ENCODE data around the gene USP6NL.

USP6NL gene

DNA sequence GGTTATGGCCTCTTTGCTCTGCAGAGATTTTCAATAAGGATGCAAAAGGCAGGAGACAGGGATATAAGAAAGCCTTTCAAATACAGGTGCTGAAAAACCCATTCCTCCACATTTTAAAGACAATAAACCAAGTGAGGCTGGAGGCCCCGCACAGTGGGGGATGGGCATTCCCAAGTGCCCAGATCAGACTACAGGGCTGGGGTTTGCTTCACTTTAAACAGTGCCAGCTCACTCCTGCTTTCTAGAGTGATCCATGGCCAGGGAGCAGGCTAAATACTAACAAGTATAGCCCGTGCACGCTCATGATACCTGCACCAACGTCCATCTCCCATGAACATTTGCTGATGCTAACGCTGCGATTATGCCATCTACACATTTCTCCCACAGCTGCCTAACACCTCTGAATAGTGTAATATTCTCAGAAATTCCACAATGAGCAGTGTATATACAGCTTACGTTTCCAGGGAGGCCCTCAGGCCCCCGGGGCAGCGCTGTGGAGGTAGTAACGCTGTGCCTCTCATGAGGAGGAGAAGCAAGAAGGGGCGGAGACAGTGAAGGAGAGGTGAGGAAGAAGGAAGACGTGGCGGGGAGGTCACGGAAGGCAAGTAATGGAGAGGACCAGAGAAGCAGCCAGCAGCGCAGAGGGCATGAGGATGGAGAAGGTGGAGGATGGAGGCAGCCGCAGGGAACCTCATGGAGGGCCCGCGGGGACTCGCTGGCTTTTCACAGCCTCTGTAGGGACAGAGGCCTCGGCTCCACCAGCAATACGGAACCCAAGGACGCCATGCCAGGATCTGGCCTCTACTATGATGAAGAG lies 141.7 kb downstream of the USP6NL start:
- TF ChIP-seq POLR2AphosphoS5 (IDR thresholded peaks at IDR 0.05; ENCODE audit: low read depth, low read length) = no peak
- no peak for TF ChIP-seq FOXP2 (optimal IDR thresholded peaks at IDR 0.05; ENCODE audit: borderline replicate concordance, extremely low read depth, extremely low read length, insufficient read depth)
- TF ChIP-seq REST (IDR thresholded peaks at IDR 0.05; ENCODE audit: insufficient read depth in 1 of 2, low read depth in 2 of 2, low read length in 2 of 2) = no peak
- no peak for TF ChIP-seq TAF1 (IDR thresholded peaks at IDR 0.05; ENCODE audit: borderline replicate concordance, insufficient read depth, low read length)
- no peak for TF ChIP-seq SIN3A (IDR thresholded peaks at IDR 0.05; ENCODE audit: borderline replicate concordance, insufficient read depth, low read length)

DNA sequence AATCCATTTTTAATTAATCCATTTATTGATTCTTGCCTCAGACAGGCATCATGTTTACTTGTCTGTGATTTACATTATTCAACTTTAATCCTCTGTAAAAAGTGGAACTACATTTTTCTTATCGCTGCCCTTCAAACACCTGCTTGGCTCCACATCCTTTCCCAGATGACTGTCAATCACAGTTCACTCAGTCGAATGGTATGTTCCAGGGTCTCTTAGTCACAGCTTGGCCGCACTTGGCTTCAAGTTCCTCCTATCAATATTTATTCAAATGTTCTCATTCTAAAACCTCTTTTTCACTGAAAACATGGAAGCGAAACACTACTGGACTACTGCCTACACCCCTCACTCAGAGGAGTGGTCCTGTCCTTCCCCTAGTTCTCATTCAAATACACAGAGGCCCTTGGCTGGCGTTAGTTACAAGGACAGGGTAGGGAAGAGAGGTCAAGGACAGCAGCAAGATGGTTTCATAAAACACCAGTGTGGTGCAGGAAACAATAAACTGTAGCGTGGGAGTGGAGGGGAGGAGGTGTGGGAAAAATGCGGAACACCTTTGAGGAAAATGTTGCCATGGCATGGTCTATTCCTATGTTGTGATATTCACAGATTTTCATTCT lies 143.2 kb downstream of the USP6NL start:
- TF ChIP-seq FOXP2 (optimal IDR thresholded peaks at IDR 0.05; ENCODE audit: borderline replicate concordance, extremely low read depth, extremely low read length, insufficient read depth) (no peak), TAF1 (IDR thresholded peaks at IDR 0.05; ENCODE audit: borderline replicate concordance, insufficient read depth, low read length) (no peak), SIN3A (IDR thresholded peaks at IDR 0.05; ENCODE audit: borderline replicate concordance, insufficient read depth, low read length) (no peak), POLR2AphosphoS5 (IDR thresholded peaks at IDR 0.05; ENCODE audit: low read depth, low read length) (no peak), REST (IDR thresholded peaks at IDR 0.05; ENCODE audit: insufficient read depth in 1 of 2, low read depth in 2 of 2, low read length in 2 of 2) (no peak)

- TF ChIP-seq POLR2AphosphoS5 (IDR thresholded peaks at IDR 0.05; ENCODE audit: low read depth, low read length) = no peak
- TF ChIP-seq REST (IDR thresholded peaks at IDR 0.05; ENCODE audit: insufficient read depth in 1 of 2, low read depth in 2 of 2, low read length in 2 of 2) = no peak
- TF ChIP-seq FOXP2 (optimal IDR thresholded peaks at IDR 0.05; ENCODE audit: borderline replicate concordance, extremely low read depth, extremely low read length, insufficient read depth) = no peak
- TF ChIP-seq SIN3A (IDR thresholded peaks at IDR 0.05; ENCODE audit: borderline replicate concordance, insufficient read depth, low read length) = no peak
- no peak for TF ChIP-seq TAF1 (IDR thresholded peaks at IDR 0.05; ENCODE audit: borderline replicate concordance, insufficient read depth, low read length)
Measured at GRCh38 chr10:11465406-11465805, 146.0 kb downstream of the USP6NL start.

- TF ChIP-seq REST (IDR thresholded peaks at IDR 0.05; ENCODE audit: insufficient read depth in 1 of 2, low read depth in 2 of 2, low read length in 2 of 2) (no peak), TAF1 (IDR thresholded peaks at IDR 0.05; ENCODE audit: borderline replicate concordance, insufficient read depth, low read length) (no peak), POLR2AphosphoS5 (IDR thresholded peaks at IDR 0.05; ENCODE audit: low read depth, low read length) (no peak), FOXP2 (optimal IDR thresholded peaks at IDR 0.05; ENCODE audit: borderline replicate concordance, extremely low read depth, extremely low read length, insufficient read depth) (no peak), SIN3A (IDR thresholded peaks at IDR 0.05; ENCODE audit: borderline replicate concordance, insufficient read depth, low read length) (no peak)
Measured at GRCh38 chr10:11463111-11463510, 148.3 kb downstream of the USP6NL start.

Data from PFSK-1 (cell line).